ENCODE data around the gene ARPC4.
"Not testable (repeated sequence)": the region's sequence is repeated elsewhere in the genome, so short reads cannot be mapped to it uniquely, and the experiment has no call there.

ARPC4 gene

DNA sequence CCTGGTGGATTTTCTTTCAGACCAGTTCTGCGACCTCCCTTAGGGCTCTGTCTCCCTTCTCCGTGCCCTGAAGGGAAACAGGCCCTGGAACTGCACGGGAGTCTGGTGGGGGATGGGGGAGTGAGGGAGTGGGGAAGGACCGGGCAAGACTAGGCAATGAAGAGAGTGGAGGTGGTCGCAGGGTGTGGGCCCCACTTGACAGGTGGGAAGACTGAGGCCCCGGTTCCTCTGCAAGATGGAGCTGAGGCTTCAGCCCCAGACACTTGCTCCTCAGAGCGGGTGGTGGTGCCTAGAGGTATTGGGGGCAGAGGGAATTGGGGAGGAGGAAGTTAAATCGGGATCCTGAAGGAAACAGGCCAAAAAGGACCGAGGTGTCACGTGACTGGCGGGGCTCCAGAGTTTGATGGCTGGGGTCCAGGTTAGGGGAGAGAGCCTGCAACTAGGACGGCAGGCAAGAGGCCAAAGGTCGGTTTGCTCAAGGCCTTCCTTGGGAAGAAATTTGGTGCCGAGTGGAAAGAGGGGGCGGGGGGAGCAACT is 22.5 kb upstream of the ARPC4 start:
- no peak for DNase-seq

DNA sequence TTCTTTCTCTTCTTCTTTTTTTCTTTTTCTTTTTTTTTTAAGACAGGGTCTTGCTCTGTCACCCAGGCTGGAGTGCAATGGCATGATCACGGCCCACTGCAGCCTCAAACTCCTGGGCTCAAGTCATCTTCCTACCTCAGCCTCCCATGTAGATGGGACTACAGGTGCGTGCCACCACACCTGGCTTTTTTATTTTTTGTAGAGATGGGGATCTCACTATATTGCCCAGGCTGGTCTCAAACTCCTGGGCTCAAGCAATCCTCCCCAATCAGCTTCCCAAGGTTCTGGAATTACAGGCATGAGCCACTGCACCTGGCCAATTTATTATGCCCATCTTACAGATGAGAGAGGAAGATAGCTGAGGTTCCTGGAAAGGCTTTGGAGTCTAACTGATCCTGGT is 21.9 kb upstream of the ARPC4 start:
- DNase-seq = not testable (repeated sequence)

DNA sequence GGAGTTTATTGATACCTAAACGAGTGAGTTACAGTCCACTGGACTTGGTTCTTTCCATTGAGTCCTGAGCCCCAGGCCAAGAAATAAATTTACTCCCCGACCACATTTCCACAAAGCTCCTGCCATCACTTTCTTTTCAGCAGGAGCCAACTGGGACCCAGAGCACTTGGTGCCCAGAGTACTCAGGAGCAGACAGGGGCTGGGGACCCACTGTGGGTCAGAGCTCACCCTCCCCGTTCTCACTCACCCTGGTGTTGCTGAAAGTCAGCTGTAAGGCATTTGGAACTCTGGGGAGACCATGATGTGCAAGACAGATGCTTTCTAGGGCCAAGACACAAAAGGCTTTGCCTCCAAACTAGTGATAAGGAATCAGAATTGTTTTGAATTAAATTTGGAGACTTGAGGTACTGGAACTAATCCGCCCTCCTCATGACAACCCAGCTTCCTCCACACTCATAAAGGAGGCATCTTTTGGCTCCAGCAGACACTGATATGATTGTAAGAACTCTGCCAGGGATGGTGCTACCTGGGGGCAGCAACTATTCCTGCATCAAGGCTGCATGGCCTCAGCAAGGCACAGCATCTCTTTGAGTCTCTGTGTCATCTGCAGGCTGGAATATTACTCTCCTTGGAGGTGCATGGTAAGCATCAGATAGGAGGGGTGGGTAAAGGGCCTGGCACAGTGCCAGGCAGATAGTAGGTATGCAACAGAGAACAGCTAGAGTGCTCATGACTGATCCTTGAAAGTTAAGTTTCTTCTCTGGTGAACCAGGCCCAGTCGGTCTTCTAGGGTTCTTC is 15.8 kb upstream of the ARPC4 start:
- DNase-seq = no peak

DNA sequence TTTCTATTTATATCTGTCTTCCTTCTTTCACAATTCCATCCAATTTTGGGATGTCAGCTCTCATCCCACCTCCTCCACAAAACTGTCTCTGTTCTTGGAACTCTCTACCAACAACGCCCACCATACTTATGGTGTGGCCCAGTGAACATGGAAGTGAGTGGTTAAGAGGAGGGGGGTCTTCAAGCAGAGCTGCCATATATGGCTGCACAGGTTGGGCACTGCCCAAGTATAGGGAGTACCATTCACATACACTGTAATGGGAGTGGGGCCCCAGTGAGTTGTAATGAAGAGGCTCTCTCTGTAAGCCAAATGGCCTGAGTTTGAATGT is 15.2 kb upstream of the ARPC4 start:
- DNase-seq = no peak

DNA sequence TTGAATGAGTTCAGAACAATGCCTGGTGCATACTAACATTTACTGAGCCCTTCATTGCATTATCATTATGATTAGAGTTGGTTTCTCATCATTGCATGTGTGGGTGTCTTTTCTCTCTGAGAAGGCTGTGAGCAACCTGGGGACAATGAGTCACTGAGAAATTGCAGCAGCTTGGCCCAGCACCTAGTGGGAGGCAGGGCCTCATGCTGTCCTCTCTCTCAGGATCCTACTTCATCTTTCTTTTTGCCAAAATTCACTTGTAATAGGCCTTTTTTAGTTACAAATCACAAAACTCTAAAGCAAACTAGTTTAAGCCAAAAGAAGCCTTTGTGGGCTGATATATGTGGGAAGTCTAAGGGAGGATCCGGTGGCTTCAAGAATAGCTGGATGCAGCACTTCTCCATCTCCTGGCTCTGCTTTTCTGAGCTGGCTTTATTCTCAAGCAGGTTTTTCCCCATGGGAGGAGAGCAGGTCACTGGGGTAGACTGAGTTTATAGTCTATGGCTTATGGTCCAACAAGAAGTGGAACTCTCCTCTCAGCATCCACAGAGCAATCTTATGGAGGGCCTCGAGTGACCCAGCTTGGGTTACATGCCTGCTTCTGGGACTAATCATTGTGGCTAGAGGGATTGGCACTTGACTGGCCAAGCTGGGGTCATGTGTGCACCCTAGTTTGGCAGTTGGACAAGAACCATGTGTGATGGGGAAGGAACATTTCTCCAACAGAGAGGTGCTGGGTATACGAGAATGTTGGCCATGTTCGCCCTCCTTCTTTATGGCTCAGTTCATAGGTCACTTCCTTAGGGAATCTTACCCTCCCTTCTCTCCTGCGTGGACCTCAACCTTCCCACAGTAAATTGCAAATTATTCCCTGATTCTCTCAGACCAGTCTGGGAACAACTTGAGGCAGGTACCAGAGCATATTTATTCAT is 14.5 kb upstream of the ARPC4 start:
- no peak for DNase-seq

DNA sequence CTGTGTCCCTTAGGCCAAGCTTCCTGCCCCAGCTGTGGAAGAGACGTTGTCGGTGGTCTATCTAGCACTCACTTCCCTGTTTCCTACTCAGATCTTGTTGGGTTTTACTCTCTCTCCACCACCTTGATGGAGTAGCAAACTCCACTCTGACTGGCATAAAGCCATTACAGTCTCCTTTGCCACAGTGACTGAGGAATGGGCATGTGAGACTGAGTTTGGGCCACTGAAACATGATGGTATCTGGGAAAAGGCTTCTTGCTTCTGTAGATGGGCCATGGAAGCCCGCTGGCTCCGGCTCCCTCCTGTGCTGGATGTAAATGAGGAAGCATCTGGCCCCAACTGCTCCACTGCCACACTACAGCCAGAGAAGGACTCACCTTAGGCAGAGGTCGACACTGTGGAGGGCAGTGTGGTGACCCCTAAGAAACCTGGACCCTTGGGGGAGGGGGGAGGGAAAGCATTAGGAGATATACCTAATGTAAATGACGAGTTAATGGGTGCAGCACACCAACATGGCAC is 13.7 kb upstream of the ARPC4 start:
- no peak for DNase-seq

DNA sequence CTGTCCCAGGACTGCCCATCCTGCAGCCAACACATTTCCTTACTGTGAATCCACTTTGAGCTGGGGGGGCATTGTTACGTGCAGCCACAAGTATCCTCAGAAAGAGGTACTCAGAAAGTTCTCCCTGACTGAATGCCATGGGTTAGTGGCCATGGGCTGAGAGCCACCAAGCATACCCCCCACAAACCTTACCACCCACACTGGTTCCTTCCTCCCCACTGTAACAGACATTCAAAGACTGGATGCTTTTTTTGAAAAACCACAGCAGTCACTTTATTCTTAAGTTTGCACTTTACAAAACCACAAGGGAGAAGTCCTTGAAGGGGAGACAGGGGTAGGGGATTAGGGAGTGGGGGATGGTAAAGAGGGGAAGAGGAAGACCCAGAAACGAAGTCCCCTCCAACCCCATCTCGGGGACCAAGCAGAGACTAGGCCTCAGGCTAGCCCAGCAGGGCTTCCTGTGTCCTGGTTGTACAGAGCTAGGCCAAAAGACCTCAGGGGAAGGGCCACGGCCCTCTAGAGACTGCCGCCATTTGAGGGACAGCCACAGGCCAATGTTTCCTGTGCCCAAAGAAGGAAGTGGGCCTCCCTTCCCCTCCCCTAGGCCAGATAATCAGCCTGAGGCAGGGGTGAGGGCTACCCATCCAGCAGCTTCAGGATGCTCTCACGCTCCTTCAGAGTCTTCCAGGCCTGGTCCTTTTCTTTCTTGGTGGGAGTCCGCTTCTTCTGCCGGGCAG is 13.0 kb upstream of the ARPC4 start:
- DNase-seq = no peak

DNA sequence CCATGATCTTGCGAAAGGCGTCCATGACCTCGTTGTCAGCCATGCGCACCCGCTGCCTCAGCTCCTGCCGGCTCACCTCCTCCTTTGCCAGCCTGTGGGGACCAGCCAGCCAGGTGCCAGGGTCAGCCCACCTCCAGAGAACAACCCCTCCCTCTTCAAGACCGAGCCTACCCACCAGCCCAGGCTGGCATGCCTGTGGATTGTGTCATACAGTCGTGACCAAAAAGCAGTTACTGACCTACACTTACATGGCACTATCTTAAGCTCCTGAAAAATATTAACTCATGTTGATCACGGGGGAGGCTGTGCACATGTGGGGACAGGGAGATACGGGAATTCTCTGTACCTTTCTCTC is 12.4 kb upstream of the ARPC4 start:
- DNase-seq = no peak

DNA sequence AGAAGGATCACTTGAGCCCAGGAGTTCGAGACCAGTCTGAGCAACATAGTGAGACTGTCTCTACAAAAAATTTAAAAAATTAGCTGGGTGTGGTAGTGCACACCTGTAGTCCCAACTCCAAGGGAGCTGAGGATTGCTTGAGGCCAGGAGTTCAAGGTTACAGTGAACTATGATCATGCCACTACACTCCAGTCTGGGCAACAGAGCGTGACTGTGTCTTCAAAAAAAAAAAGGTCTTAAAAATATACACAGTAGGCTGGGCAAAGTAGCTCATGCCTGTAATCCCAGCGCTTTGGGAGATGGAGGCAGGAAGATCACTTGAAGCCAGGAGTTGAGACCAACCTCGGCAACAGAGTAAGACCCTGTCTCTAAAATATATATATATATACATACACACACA is 12.0 kb upstream of the ARPC4 start:
- DNase-seq = no peak

DNA sequence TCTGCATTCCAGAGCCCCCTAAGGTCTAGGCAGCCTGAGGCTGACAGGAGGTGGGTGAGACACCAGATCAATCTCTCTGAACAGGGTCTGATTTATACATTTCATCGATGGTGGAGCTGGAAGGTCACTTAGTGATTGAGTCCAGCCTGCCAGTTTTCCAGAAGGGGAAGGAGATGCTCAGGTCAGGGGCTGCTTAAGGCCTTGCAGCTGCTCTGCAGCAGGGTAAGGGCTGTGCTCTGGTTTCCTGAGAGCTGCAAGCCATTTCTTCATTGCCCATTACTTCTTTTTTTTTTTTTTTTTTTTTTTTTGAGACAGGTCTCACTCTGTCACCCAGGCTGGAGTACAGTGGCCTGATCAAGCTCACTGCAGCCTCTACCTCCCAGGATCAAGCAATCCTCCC is 11.3 kb upstream of the ARPC4 start:
- no peak for DNase-seq

DNA sequence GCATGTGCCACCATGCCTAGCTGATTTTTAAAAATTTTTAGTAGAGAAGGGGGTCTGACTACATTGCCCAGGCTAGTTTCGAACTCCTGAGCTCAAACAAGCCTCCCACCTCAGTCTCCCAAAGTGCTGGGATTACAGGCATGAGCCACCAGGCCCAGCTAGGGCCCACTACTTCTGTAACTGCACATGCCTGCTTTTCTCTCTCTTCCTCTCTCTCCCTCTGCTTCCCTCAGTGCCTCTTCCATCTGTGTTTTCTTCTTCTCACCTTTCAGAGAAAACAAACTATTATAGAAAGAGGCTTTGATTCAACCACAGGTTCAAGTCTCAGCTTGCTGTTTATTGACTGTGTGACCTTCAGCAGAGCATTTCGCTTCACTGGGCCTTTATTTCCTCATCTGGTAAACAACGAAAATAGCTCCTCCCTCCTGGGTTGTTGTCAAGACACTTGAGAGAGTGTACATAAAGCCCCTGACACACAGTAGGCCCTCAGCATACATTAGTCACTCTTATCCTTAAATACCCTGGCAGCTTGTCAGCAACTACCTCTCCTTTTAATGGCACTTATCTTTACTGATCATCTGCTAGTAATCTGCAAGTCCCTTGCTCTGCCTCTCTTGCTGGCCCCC is 10.8 kb upstream of the ARPC4 start:
- no peak for DNase-seq

DNA sequence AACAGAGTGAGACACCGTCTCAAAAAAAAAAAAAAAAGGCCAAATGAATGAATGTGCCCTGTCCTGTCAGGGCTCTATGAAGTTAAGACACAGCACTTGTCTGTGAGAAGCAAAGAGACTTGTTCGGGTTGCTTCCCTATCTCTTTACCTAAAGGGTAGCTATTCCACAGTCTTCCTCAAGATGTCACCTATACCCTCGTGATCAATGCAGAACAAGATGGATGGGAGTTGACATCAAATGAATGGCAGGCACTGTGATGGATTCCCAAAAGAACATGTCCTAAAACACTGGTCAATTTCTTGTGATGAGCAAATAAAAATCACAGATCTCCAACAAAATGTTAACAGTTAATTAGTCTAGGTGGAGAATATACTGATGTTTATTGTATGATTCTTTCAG is 10.1 kb upstream of the ARPC4 start:
- DNase-seq = no peak

DNA sequence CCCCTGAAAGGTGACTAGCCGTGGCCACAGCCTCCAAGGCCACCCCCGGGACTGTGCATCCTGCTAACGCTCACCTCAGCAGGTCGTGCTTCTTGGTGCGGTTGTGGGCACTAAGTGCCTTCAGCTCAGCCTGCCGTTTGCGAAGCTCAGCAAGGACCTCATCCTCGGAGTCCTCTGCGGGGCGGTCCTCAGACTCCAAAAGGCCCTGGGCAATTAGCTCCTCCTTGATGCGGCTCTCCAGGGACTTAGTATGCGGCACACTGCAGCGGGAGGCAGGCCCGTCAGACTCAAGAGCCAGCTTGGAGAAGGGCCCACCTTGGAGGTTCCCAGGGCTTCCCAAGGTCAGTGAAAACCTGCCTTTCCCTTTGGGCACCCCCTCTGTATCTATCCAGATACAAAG is 8.9 kb upstream of the ARPC4 start:
- DNase-seq = no peak

DNA sequence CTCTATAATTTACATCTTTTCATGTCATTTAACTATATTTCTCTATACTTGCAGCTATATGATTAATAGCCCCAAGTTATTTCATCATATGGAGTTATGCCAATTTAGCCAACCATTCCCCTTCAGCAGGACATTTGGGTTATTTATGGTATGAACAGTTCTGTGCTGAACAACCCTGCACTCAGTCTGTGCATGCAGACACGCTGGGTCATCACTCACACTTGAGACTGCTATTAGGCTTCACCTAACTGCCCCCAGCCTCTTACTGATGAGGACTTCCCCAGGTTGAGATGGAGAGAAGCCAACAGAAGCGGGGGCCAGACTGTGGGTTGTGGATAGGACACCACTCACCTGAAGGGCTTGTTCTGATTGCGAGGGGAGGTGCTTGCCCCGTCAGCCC is 7.9 kb upstream of the ARPC4 start:
- DNase-seq = no peak

DNA sequence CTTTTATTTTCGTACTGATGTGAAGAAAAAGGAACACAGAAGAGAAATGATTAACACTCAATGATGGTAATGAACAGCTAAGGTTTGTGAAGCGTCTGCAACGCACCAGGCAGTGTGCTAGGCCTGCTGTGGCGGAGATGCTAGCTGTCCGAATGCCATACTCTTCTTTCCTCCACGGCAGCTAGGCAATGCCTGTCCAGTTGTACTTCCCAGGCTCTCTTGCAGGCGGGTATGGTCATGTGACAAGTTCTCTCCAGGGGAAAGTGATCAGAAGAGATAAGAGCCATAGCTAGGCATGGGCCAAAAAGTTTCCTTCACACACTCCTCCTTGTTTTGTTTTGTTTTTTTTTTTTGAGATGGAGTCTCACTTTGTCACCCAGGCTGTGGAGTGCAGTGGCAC is 7.3 kb upstream of the ARPC4 start:
- DNase-seq = no peak

DNA sequence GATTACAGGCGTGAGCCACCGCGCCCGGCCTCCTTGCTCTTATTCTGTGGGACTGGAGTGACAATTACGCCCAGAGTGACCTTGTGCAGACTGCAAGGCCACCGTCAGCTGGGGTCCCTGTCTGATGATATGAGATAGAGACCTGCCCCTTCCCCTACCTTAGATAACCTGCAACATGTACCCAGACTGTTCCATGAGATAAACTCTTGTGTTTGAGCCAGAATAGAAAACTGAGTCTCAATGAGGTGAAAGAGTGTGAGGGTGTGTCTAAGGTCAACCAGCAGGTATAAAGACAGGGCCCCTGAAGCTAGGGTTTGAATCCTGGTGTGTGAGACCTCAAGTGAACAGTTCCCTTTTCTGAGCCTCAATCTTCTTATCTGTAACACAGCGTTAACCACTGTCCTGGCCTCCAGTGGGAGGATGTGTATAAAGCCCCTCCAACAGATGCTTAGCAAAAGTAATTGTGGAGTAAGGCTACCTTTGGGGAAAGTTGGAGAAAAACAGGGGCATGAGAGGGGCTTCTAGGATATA is 6.6 kb upstream of the ARPC4 start:
- no peak for DNase-seq

DNA sequence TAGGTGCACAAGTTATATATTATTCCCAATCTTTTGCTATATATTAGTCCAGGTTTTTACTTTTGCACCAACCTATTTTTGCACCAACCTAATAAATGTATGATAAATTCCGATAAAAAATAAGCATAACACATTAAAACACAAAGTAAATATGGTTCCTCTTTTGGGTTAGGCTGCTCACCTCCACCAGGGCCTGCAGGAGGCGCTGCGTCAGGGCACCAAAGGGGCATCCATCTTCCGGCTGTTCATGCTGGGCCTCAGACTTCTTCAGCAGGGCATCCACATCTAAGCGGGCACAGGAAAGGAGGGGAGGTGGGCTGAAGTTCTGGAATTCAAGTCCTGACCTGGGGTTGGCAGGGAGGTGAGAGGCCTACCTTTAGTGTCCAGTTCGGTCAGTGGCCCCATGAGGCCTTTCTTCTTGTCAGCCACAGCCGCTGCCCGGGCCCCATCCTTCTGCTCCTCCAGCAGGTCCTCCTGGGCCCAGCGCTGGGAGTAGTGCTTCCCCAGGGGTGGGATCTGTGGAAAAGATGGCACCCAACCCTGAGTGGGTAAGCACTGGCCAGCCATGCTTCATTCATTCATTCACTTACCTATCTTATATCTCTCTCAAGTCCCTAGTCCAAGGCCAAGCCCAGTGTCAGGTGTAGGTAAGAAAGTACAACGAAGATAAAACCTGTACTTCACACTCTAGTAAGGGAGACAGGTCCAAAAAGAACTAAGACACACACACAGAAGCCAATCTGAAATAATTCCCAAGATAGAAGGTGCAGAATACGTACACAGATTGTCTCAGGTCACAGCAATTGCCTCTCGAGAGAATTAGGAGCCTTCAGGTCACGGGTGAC is 5.8 kb upstream of the ARPC4 start:
- DNase-seq = no peak

DNA sequence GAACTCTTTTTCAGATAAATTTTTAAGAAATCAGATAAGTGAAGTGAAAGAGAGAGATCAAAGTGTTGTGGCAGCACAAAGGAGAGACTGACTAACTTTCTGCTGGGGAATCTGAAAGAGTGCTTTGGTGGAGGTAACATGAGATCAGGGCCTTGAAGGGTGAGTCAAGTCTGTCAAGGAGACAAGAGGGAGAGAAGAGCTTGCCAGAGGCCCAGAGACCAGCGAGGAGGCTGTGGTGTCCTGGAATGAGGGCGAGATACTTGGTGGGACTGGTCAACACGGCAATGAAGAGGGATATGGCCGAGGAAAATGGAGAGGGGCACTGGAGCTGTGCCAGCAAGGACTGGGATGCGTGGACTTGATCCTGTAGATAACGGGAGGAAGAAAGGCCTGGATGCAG is 5.2 kb upstream of the ARPC4 start:
- DNase-seq = no peak

DNA sequence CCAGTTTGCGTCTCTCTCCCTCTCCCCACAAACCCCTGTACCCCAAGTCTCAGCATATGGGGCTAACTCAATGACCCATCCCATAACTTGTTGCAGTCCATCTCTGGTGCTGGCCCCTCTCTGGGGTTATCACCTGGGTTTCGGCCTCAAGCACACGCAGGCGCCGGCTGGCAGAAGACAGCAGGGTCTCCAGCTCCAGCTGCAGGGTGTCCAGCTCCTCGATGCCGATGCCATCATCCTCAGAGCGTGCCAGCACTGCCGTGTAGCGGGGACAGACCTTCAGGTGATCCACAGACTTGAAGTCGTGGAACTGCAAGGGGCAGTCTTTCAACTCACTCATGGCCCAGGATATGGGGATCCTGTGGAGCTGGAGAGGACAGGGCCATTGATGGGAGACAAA is 1.8 kb upstream of the ARPC4 start:
- no peak for DNase-seq

DNA sequence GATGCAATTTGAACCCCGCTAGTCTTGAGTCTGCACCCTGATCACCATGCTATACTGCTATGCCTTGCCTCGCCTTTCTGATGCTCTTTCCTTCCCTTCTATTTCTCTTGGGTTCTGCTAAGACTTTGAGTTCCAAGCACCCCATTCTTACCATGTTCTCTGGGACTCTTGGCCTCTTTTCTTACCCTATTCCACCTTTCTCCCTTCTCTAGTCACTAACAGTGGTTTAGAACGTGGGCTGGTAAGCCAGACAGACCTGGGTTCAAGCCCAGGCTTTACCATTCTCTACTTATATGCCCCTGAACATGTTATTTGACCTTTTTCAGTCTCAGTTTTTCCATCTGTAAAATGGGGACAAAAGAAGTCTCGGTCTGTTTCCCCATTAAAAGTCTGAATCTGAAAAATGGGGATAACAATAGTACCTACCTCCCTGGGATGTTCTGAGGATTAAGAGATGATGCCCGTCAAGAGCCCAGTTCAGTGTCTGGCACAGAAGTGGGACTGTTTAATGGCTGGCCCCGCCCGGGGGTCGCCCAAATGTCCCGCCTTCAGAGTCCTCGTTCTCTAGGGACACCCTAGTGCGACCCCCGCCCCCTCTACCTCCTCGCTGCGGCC is 985 bp upstream of the ARPC4 start:
- DNase-seq = no peak

DNA sequence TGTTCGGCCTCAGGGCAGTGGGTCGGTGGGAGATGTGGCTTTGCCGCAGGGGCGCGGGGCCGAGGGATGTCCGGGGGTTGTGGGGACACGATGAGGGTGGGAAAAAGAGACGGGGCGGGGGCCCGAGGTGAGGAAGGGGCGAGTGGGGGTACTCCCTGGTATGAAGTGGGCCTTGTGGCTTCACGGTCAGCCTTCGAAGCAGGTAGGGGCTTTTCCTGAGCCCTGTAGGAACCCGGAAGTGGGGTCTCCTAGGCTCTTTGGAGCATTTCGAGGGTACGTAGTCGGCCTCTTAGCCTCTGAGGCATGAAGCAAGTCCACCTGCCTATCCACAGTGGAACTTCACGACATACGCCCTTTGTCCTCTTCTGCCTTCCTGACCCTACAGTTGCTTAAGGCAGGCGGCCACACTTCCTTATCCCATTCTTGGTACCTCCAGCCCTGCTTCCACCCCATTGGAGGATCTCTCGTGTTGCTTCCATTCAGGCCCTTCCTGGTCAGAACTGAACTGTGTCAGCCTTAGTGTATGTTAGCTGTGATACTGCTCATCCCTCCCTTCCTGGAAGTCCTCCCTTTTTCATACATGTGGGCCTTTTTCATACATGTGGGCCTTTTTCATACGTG is 389 bp downstream of the ARPC4 start:
- no peak for DNase-seq

Data from NCI-H1694 (cell line).